ENCODE results near the gene GGA1.

The GGA1 gene, protein sequence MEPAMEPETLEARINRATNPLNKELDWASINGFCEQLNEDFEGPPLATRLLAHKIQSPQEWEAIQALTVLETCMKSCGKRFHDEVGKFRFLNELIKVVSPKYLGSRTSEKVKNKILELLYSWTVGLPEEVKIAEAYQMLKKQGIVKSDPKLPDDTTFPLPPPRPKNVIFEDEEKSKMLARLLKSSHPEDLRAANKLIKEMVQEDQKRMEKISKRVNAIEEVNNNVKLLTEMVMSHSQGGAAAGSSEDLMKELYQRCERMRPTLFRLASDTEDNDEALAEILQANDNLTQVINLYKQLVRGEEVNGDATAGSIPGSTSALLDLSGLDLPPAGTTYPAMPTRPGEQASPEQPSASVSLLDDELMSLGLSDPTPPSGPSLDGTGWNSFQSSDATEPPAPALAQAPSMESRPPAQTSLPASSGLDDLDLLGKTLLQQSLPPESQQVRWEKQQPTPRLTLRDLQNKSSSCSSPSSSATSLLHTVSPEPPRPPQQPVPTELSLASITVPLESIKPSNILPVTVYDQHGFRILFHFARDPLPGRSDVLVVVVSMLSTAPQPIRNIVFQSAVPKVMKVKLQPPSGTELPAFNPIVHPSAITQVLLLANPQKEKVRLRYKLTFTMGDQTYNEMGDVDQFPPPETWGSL

DNA sequence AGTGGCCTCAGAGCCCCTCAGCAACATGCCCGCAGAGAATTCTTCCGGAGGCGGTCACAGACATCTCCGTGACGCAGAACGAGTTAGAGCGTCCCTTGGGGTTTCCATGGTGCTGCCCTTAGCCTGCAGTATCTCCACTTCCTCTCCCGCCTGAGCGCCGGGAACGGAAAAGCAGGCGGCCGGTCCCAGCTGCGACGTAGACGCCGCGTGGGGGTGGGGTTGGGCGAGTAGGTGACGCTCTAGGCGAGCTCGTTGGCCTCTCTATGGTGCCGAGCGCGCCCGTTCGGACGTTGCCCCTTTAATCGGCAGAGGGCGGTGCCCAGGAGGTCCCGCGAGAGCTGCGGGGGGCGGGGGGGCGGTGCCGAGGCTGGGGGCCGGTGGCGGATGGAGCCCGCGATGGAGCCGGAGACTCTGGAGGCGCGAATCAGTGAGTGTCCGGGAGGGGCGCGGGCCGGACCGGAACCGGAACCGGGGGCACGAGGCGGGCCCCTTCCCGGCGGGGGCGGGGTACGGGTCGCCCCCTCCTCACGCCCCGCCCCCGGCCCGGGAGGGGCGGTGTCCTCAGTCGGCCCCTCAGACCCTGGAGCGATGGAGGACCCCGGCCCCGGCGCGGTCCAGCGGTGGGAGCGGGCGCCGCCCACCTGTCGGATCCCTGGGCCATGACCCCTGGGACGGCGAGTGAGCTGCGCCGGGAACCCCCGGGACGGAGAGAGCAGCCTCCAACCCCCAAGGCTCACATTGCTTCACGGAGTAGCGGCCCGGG, at the start of gene GGA1:
Gene GGA1, plus strand, starts transcription at position 358 of the 763 bp plus-strand sequence. Its CDS starts 27 bp downstream, at position 385.
- Histone ChIP-seq H3K9ac (ENCODE audit: low read length) (peak within 1 kb of the TSS; percentile 86), H3K4me1 (ENCODE audit: control insufficient read depth, insufficient read depth, low read length) (peaks cover 17% of the 10 kb centered on the region)

DNA sequence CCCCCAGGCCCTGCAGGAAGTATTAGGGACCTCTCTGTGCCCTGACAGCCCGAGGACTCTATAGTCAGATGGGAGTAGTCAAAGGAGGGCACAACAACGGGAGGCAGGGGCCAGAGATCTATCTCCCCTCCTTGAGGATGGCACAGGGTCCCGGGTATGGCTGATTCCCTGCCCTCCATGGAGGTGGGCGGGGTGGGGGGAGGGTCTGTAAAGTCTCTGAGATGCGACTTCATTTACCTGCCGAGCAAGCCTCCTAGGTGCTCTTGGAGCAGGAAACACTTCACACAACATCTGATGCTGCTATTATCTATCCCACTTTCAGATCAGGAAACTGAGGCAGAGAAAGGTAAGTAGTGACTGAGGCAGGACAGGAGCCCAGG, 49.1 kb upstream of the GGA1 start:
- peak overlapping the region; percentile 89 for H3K9ac ChIP-seq (ENCODE audit: low read length)
- H3K4me1 ChIP-seq (ENCODE audit: control insufficient read depth, insufficient read depth, low read length): peaks cover 58% of the 10 kb centered on the region
- H3K36me3 ChIP-seq (ENCODE audit: control insufficient read depth, insufficient read depth, low read length): peaks cover 6% of the 10 kb centered on the region
- H3K9me3 ChIP-seq (ENCODE audit: control insufficient read depth, low read length): no peaks in the 10 kb centered on the region
- H3K4me3 ChIP-seq (ENCODE audit: low read length): peak overlapping the region; percentile 58
- H3K27me3 ChIP-seq (ENCODE audit: control insufficient read depth, insufficient read depth, low read length): no peaks in the 10 kb centered on the region

More for the DNA sequence above, at the start of gene GGA1:
- no peaks in the 10 kb centered on the region for H3K27me3 ChIP-seq (ENCODE audit: control insufficient read depth, insufficient read depth, low read length)
- H3K36me3 ChIP-seq (ENCODE audit: control insufficient read depth, insufficient read depth, low read length): no peaks in the 10 kb centered on the region
- H3K9me3 ChIP-seq (ENCODE audit: control insufficient read depth, low read length): no peaks in the 10 kb centered on the region
- H3K4me3 ChIP-seq (ENCODE audit: low read length): peak within 1 kb of the TSS; percentile 84

DNA sequence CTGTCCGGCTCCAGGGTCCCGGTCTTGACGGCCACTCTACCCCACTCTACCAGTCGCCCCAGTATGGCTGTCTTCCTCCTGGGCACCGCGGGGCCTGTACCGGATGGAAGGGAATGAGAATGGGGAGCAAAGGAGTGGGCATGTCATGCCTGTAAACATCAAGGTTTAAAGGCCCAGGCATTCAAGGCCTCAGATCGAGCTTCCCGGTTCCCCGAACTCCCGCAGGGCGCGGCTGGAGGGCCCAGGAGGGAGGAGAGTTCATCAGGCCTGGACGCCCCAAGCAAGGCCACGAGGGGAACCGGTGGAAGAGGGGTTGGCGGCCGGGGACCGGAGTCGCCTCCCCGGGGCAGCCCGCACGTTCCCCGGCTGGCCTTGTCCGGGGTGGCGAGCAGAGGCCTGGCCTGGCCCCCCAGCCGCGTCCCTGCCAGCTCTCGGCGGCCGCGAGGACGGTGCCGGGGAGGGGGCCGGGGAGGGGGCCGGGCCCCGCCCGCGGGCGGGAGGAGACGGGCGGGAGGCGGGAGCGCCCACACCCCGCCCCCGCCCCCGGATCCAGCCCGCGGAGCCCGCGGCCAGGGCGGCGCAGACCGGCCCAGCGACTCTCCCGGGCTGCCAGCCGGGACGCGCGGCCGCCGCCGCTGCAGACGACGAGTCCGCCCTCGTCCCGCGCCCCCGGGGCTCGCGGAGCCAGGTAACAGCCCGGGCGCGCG, 48.6 kb upstream of the GGA1 start, which contains the start of gene CDC42EP1:
Gene CDC42EP1, plus strand, starts transcription at position 580 of the 707 bp plus-strand sequence. CDS start 5,870 bp downstream, outside the sequence.
- Histone ChIP-seq H3K36me3 (ENCODE audit: control insufficient read depth, insufficient read depth, low read length) (peaks cover 6% of the 10 kb centered on the region), H3K9me3 (ENCODE audit: control insufficient read depth, low read length) (no peaks in the 10 kb centered on the region), H3K4me1 (ENCODE audit: control insufficient read depth, insufficient read depth, low read length) (peaks cover 64% of the 10 kb centered on the region), H3K4me3 (ENCODE audit: low read length) (peak within 1 kb of the TSS; percentile 81), H3K27me3 (ENCODE audit: control insufficient read depth, insufficient read depth, low read length) (no peaks in the 10 kb centered on the region), H3K9ac (ENCODE audit: low read length) (peak within 1 kb of the TSS; percentile 97)

DNA sequence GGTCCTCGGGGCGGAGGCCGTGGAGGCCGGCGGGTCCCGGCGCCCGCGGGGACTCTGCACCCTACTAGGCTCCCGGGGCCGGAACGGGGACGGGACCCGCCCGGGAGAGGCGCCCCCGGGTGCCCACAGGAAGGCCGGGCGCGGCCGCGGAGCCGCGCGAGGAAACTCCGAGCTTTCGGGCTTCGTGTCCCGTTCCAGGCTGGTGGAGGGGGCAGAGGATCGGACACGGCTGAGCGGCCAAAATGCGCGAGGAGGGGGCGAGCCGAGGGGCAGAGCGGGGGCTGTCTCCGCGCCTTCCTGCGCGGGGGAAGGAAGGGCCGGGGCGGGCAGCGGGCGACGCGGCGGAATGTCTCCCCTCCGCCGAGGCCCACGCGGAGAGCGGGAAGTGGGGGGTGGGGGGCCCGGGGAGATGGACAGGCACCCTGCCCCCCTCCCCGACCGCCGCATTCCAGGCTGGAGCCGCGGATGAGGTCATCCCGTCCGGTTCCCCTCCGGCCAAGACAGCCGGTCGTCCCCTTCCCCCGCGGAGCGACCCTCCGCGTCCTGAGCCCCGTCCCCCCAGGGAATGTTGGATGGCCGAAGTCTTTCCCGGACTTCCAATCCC, 47.9 kb upstream of the GGA1 start:
- Histone ChIP-seq H3K9me3 (ENCODE audit: control insufficient read depth, low read length) (no peaks in the 10 kb centered on the region), H3K4me1 (ENCODE audit: control insufficient read depth, insufficient read depth, low read length) (peaks cover 70% of the 10 kb centered on the region), H3K36me3 (ENCODE audit: control insufficient read depth, insufficient read depth, low read length) (peaks cover 6% of the 10 kb centered on the region), H3K9ac (ENCODE audit: low read length) (peak overlapping the region; percentile 97), H3K4me3 (ENCODE audit: low read length) (peak overlapping the region; percentile 81), H3K27me3 (ENCODE audit: control insufficient read depth, insufficient read depth, low read length) (no peaks in the 10 kb centered on the region)

DNA sequence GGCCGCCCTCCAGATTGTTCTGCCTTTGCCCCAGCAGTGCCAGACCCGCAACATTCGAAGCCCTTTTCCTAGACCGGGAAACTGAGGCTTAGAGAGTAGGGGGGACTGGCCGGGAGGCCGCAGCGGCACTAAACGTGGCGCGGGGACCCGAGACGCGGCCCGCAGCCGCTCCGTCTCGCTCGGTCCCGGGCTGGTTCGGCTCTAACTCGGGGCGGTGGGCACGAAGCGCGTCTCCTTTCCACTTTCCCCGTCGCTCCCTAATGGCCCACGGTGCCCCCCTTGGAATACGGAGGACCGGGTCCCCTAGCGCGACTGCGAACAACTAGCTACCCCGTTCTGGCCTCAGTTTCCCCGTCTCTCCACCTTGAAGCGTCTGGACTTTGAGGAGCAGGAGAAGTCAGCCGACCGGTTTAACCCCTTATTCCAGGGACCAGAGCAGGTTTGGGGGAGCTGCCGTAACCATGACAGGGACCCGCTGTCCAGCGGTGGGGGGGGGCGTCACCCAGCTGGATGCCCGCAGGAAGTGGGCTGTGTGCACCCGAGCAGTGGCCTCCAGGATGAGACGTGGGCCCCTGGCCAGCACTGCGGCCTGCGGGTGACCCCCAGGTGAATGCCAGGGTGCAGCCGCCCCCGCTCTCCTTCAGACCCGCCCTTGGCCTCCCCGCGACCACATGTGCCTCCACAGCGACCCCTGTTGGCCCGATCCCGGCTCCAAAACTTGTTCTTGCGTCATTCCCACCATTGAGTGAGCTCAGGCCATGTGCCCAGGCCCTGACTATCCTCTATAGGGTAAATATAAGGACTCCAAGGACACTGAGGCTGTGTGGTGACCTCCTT, 47.2 kb upstream of the GGA1 start:
- Histone ChIP-seq H3K9me3 (ENCODE audit: control insufficient read depth, low read length) (no peaks in the 10 kb centered on the region), H3K9ac (ENCODE audit: low read length) (peak overlapping the region; percentile 97), H3K27me3 (ENCODE audit: control insufficient read depth, insufficient read depth, low read length) (no peaks in the 10 kb centered on the region), H3K4me1 (ENCODE audit: control insufficient read depth, insufficient read depth, low read length) (peaks cover 77% of the 10 kb centered on the region), H3K4me3 (ENCODE audit: low read length) (peak overlapping the region; percentile 81), H3K36me3 (ENCODE audit: control insufficient read depth, insufficient read depth, low read length) (peaks cover 7% of the 10 kb centered on the region)

DNA sequence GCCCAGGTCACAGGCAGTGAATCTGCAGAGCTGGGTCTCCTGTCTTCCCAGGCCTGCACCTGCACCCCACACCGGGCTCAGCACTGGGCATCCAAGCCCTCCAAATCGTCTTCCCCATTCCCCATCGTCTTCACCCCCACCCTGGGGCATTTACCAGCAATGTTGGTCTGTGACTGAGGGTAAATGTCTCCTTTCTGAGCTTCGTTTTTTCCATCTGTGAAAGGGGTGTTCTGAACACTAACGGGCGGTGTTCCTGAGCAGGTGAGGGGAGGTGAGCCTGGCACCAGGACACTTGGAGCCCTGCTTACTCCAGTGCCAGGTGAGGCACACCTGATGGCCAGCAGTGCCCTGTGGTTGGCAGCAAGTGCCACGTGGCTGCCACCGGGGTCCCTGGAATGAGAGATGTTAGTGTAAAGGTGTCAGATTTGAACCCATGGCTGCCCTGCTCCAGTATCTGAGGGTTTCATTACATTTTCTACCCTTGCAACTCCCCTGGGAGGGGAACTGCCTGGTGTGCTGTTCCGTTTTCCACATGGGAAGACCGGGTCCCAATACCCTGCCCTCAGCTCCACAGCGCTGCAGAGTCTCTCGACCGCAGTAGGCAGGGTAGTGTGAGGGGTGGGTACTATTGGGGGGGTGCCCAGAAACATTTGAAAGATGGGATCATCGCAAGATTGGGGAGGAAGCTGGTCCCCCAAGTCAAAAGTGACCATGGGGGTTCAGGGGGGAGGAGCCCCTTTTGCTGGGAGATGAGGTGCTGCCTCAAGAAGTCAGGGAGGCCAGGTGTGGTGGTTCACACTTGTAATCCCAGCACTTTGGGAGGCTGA, 46.4 kb upstream of the GGA1 start:
- Histone ChIP-seq H3K4me3 (ENCODE audit: low read length) (peak overlapping the region; percentile 81), H3K27me3 (ENCODE audit: control insufficient read depth, insufficient read depth, low read length) (no peaks in the 10 kb centered on the region), H3K9ac (ENCODE audit: low read length) (peak overlapping the region; percentile 97), H3K4me1 (ENCODE audit: control insufficient read depth, insufficient read depth, low read length) (peaks cover 77% of the 10 kb centered on the region), H3K9me3 (ENCODE audit: control insufficient read depth, low read length) (no peaks in the 10 kb centered on the region), H3K36me3 (ENCODE audit: control insufficient read depth, insufficient read depth, low read length) (peaks cover 14% of the 10 kb centered on the region)

DNA sequence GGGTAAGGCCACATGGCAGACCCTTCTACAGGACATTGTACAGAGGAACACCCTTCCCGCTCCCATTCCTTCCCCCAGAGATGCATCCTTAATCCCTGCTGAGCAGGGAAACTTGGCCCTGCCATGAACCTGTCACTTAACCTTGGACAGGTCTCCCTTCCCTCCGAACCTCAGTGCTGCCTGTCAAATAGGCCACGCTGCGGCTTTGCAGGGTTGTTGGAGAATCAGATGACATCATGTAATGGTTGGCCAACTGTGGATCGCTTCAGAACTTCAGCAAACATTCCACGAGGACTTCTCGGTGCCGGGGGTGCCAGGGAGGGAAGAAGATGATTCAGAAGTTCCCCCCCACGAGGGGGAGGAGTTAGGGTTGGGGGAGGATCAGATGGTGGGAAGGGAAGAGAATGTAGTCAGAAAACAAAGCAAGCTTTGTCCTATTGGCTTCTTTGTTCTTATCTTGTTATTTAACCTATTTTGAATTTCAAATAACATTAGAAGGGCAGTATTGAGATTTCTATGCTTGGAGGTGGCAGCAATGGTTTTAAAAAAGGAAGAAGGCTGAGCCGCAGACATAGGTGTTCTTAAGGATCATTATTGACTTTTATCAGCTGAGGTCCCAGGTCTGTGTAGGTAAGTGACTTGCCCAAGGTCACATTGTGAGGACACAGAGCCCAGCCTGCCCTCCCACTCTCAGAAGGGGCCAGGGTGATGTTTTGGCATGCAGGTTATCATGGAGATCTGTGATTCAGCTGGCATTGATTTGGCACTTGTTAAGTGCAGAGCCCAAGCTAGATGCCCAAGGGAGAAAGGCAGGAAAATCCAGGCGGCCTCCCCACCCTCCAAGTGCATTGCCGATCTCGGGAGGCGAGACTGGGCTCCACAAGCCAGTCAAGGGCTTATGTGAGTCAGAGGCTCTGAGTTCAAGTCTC, 45.2 kb upstream of the GGA1 start:
- peaks cover 24% of the 10 kb centered on the region for H3K36me3 ChIP-seq (ENCODE audit: control insufficient read depth, insufficient read depth, low read length)
- peak overlapping the region; percentile 17 for H3K4me3 ChIP-seq (ENCODE audit: low read length)
- H3K9me3 ChIP-seq (ENCODE audit: control insufficient read depth, low read length): no peaks in the 10 kb centered on the region
- no peaks in the 10 kb centered on the region for H3K27me3 ChIP-seq (ENCODE audit: control insufficient read depth, insufficient read depth, low read length)
- peak overlapping the region; percentile 97 for H3K9ac ChIP-seq (ENCODE audit: low read length)
- H3K4me1 ChIP-seq (ENCODE audit: control insufficient read depth, insufficient read depth, low read length): peaks cover 80% of the 10 kb centered on the region

DNA sequence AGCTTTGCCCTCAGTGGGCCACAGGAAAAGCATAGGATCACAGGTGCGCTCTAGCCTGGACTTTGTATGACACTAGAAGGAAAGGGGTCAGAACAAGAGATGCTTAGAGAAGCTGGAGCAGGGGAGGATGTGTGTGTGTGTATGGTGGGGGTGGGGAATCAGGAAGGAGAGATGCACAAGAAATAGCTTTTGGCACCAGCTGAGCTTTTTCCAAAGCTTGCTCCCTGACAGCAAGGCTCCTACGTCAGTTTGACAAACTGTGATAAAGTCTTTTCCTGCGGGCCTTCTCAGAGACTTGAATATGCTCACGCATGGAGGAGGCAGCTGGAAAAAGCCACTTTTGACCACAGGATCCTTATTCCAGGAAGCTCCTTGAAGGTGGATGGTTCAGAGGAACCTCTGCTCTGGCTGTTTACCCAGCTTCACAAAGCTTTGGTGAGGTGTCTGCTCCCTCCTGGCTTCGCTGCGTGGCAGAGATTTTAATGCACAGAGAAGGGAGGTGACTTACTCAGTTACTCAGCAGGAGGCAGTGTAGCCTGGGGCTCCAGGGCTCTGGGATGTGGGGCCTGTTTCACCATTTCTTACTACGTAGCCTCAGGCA, 44.4 kb upstream of the GGA1 start:
- Histone ChIP-seq H3K4me1 (ENCODE audit: control insufficient read depth, insufficient read depth, low read length) (peaks cover 81% of the 10 kb centered on the region), H3K4me3 (ENCODE audit: low read length) (peak overlapping the region; percentile 49), H3K9ac (ENCODE audit: low read length) (peak overlapping the region; percentile 97)

DNA sequence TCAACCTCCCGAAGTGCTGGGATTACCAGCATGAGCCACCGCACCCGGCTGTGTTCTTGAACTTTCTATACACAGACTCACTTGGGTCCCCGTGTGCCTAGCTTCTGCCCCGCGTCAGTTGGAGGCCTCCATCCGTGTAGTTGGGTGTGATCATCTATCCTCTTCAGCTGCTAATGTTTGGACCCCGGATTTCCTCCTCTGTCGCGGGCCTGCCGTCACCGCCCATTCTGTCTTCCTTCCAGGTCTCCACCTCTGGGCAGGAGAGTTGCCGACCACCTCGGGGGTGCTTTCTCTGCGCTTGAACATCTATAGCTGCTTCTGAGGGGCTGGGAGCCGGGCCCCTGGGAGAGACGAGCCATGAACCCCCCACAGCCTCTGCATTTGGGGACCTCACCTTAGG, 42.8 kb upstream of the GGA1 start:
- Histone ChIP-seq H3K4me1 (ENCODE audit: control insufficient read depth, insufficient read depth, low read length) (peaks cover 91% of the 10 kb centered on the region), H3K9ac (ENCODE audit: low read length) (peak overlapping the region; percentile 32), H3K27me3 (ENCODE audit: control insufficient read depth, insufficient read depth, low read length) (no peaks in the 10 kb centered on the region), H3K36me3 (ENCODE audit: control insufficient read depth, insufficient read depth, low read length) (peaks cover 24% of the 10 kb centered on the region), H3K9me3 (ENCODE audit: control insufficient read depth, low read length) (no peaks in the 10 kb centered on the region), H3K4me3 (ENCODE audit: low read length) (no peak overlapping the region)

More for the DNA sequence above, 44.4 kb upstream of the GGA1 start:
- H3K27me3 ChIP-seq (ENCODE audit: control insufficient read depth, insufficient read depth, low read length): no peaks in the 10 kb centered on the region
- peaks cover 24% of the 10 kb centered on the region for H3K36me3 ChIP-seq (ENCODE audit: control insufficient read depth, insufficient read depth, low read length)
- no peaks in the 10 kb centered on the region for H3K9me3 ChIP-seq (ENCODE audit: control insufficient read depth, low read length)

Measured in mucosa of stomach (tissue), 1 donor.